CD4-positive, alpha-beta T cell (primary cell): ENCODE data around the gene ACTL10. TPM values are rescaled to one million over a fixed set of nuclear protein-coding genes. Genes with fewer than 3 reads are reported as not detected.

Experiments
- ATAC-seq: fragments of 200-7000 bp; cut with Tn5 transposase; one replicate; pipeline ENCODE4 v1.10.0; 2022; ENCODE audit warnings: mild to moderate bottlenecking; ENCODE audit not compliant: poor library complexity
- CTCF ChIA-PET: fragments of 350-600 bp; sonication (Branson Sonifier 250); formaldehyde crosslinking; loops from one replicate; lab custom pipeline; 2021; ENCODE audit warnings: antibody characterized with exemption, inconsistent platforms; lab: Charles Lee
- POLR2A ChIA-PET: fragments of 350-600 bp; sonication (Branson Sonifier 250); formaldehyde crosslinking; loops from one replicate; lab custom pipeline; 2021; ENCODE audit warnings: antibody characterized with exemption, inconsistent platforms; lab: Charles Lee
- DNase-seq, 14 experiments: peaks; one replicate each; pipeline ENCODE4 v3.0.0-alpha.2; 2013 to 2020; ENCODE audit warnings: mixed read lengths in 2 of 14
- H3K27ac ChIP-seq, 2 donors: one replicate each; pipeline versions ENCODE4 v1.5.1 to v1.7.0; 2013; ENCODE audit warnings: low read length in 2 of 2, low read depth in 1 of 2, mild to moderate bottlenecking in 1 of 2
- H3K27me3 ChIP-seq, 2 experiments: 1 replicate in 1 of 2; 2 replicates in 1 of 2; pipeline versions ENCODE4 v1.6.1 to v1.7.0; 2013; ENCODE audit warnings: low read length in 2 of 2, control low read depth in 1 of 2, mild to moderate bottlenecking in 1 of 2, moderate library complexity in 1 of 2; ENCODE audit not compliant: insufficient read depth in 2 of 2, control insufficient read depth in 1 of 2
- H3K36me3 ChIP-seq: one replicate; pipeline ENCODE4 v1.6.1; 2013; ENCODE audit warnings: low read length, control low read depth; ENCODE audit not compliant: insufficient read depth
- H3K4me1 ChIP-seq: one replicate; pipeline ENCODE4 v1.6.1; 2013; ENCODE audit warnings: low read length, control low read depth; ENCODE audit not compliant: insufficient read depth
- H3K4me3 ChIP-seq: one replicate; pipeline ENCODE4 v1.5.1; 2013; ENCODE audit warnings: mild to moderate bottlenecking, low read length, moderate library complexity
- H3K9me3 ChIP-seq, 2 experiments: 1 replicate in 1 of 2; 2 replicates in 1 of 2; pipeline versions ENCODE4 v1.6.1 to v1.7.0; 2013; ENCODE audit warnings: low read length in 2 of 2, mild to moderate bottlenecking in 2 of 2, control low read depth in 1 of 2, moderate library complexity in 1 of 2; ENCODE audit not compliant: control insufficient read depth in 1 of 2, insufficient read depth in 1 of 2
- H3K27ac Mint-ChIP-seq: one replicate; pipeline ENCODE4 v1.8.0; 2020; ENCODE audit warnings: mixed read lengths
- H3K27me3 Mint-ChIP-seq: one replicate; pipeline ENCODE4 v1.8.0; 2021; ENCODE audit warnings: mixed read lengths
- H3K36me3 Mint-ChIP-seq: one replicate; pipeline ENCODE4 v1.8.0; 2021; ENCODE audit warnings: low read depth, mixed read lengths
- H3K4me1 Mint-ChIP-seq: one replicate; pipeline ENCODE4 v1.8.0; 2021; ENCODE audit warnings: low read depth, mixed read lengths
- H3K4me3 Mint-ChIP-seq: one replicate; pipeline ENCODE4 v1.8.0; 2020; ENCODE audit warnings: mild to moderate bottlenecking, mixed read lengths
- H3K9me3 Mint-ChIP-seq: one replicate; pipeline ENCODE4 v1.8.0; 2020; ENCODE audit warnings: mixed read lengths
- CTCF ChIP-seq: fragments of 200-600 bp; IDR thresholded peaks from one replicate; pipeline ENCODE4 v1.8.0; 2022; ENCODE audit warnings: antibody characterized with exemption, mild to moderate bottlenecking
- intact Hi-C, 2 experiments: fragments of 100-400 bp; cut with DNase I in 1 of 2; cut with micrococcal nuclease in 1 of 2; formaldehyde crosslinking; loops; one replicate each; pipeline versions ENCODE4 v1.15.1 to v1.9.0; 2023 to 2025; cut with DNase I, micrococcal nuclease
- total RNA-seq, 174 experiments: library from RNA in 2 of 174; stranded (reverse) in 2 of 174; gene quantifications; one replicate each; pipeline ENCODE4 v1.2.3 and lab custom pipeline; 2021 to 2026

ACTL10 gene
- total RNA-seq, 2 experiments from 2014 or later, result 0.28 to 0.55 TPM

- ChIA-PET CTCF (no interaction called here), POLR2A (interaction anchor here (1.8 kb wide), 1 partner anchor 9 kb away, joined by 6 read pairs; no protein-coding TSS in a partner anchor)
- no peak overlapping the region for H3K4me3 ChIP-seq
- Mint-ChIP-seq H3K36me3 (no peaks in the 10 kb centered on the region), H3K4me1 (peaks cover 22% of the 10 kb centered on the region), H3K9me3 (no peaks in the 10 kb centered on the region), H3K27ac (peak overlapping the region; percentile 67), H3K4me3 (peak overlapping the region; percentile 86), H3K27me3 (no peaks in the 10 kb centered on the region)
- no peaks in the 10 kb centered on the region for H3K27me3 ChIP-seq
- H3K9me3 ChIP-seq, result no peaks in the 10 kb centered on the region
- H3K27ac ChIP-seq, result no peak overlapping the region
- intact Hi-C loops, result no loop called here
- DNase-seq (no peak), ATAC-seq (no peak)
- H3K36me3 ChIP-seq, result no peaks in the 10 kb centered on the region
- peaks cover 53% of the 10 kb centered on the region for H3K4me1 ChIP-seq
- no peak for TF ChIP-seq CTCF
Measured at GRCh38 chr20:33672426-33673113, 5.8 kb downstream of the ACTL10 start.

- H3K36me3 Mint-ChIP-seq, result no peaks in the 10 kb centered on the region
- ATAC-seq (no peak), DNase-seq (no peak)
- no peak for TF ChIP-seq CTCF
- intact Hi-C loops, result no loop called here
- peaks cover 53% of the 10 kb centered on the region for H3K4me1 ChIP-seq
- H3K9me3 ChIP-seq, result no peaks in the 10 kb centered on the region
- CTCF ChIA-PET, result no interaction called here
- H3K27ac ChIP-seq, result no peak overlapping the region
- H3K4me1 Mint-ChIP-seq, result peaks cover 27% of the 10 kb centered on the region
- H3K27ac Mint-ChIP-seq, result peak overlapping the region; percentile 67
- no peaks in the 10 kb centered on the region for H3K27me3 ChIP-seq
- POLR2A ChIA-PET, result interaction anchor here (1.8 kb wide), 1 partner anchor 10 kb away, joined by 6 read pairs; no protein-coding TSS in a partner anchor
- peak overlapping the region; percentile 86 for H3K4me3 Mint-ChIP-seq
- H3K9me3 Mint-ChIP-seq, result no peaks in the 10 kb centered on the region
- no peaks in the 10 kb centered on the region for H3K27me3 Mint-ChIP-seq
- H3K36me3 ChIP-seq, result no peaks in the 10 kb centered on the region
- no peak overlapping the region for H3K4me3 ChIP-seq
Measured at GRCh38 chr20:33673114-33673409, 6.3 kb downstream of the ACTL10 start.

DNA sequence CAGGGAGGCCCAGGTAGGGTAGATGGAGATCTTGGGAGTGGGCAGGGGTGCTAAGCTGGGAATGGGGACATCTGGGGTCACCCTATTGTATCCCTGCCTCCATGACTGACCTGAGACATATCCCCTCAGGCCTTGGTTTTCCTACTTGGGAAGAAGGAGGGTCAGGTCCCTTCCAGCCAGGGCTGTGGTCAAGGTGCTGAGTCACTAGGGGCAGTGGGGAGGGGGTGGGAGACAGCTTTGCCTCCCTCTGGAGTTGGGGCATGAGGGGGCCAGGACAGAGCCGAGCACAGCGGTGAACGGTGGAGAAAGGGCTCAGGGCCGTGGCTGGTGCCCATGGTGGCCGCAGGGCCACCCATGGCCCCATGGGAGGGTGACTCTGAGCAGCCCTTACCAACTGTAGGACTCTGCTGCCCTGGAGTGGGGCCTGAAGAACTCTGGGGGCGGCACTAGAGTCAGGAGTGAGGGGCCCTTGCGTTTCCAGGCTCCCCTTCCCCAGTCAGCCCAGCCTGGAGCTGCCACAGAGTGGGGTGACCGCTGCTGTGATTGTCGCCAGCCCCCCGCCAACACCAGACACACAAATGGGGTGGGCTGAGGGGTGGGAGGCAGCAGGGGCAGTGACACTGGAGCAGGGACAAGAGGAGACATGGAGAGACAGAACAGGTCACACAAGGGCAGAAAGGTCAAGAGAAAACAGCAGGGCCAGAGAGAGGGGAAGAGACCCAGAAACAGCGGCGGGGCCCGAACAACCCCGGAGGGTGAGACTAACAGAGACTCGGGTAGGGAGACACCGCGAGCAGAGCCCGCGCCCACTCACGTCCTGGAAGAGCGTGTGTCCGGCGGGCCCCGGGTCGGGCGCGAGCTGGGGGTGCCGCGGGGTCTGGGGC lies 6.9 kb downstream of the ACTL10 start:
- ChIA-PET CTCF (no interaction called here), POLR2A (interaction anchor here (1.8 kb wide), 1 partner anchor 10 kb away, joined by 6 read pairs; no protein-coding TSS in a partner anchor)
- TF ChIP-seq CTCF, result no peak
- Mint-ChIP-seq H3K4me3 (peak overlapping the region; percentile 87), H3K4me1 (peaks cover 33% of the 10 kb centered on the region), H3K27ac (peak overlapping the region; percentile 67), H3K36me3 (no peaks in the 10 kb centered on the region), H3K27me3 (no peaks in the 10 kb centered on the region), H3K9me3 (no peaks in the 10 kb centered on the region)
- DNase-seq (no peak), ATAC-seq (no peak)
- Histone ChIP-seq H3K27ac (no peak overlapping the region), H3K27me3 (no peaks in the 10 kb centered on the region), H3K4me1 (peaks cover 53% of the 10 kb centered on the region), H3K4me3 (peak overlapping the region; percentile 65), H3K9me3 (no peaks in the 10 kb centered on the region), H3K36me3 (no peaks in the 10 kb centered on the region)
- intact Hi-C loops, result no loop called here
